Measurements from ENCODE around the gene SPPL3.

Gene SPPL3

GRCh38 chr12:120719496-120720233, 184.5 kb downstream of the SPPL3 start:
- no peak for DNase-seq

DNA sequence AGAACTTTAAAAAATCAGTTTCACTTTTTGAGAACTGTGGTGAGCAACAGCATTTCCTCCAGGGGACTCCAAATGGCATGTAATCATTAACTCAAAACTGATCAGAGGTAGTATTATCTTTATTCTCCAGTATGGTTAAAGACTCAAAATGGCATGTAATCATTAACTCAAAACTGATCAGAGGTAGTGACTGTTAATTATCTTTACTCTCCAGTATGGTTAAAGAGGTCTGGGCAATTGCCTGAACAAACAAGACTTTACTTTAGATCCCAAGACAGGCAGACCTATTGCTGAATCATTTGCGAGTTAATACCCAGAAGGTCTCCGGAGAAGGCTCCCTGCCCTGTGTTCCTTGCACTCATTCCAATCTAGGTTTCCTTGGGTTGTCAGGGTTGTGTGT, 185.1 kb downstream of the SPPL3 start:
- DNase-seq, result no peak

GRCh38 chr12:120718055-120718454, 186.1 kb downstream of the SPPL3 start:
- DNase-seq, result no peak

GRCh38 chr12:120713861-120714482, 190.2 kb downstream of the SPPL3 start:
- peak; percentile 78 for DNase-seq

DNA sequence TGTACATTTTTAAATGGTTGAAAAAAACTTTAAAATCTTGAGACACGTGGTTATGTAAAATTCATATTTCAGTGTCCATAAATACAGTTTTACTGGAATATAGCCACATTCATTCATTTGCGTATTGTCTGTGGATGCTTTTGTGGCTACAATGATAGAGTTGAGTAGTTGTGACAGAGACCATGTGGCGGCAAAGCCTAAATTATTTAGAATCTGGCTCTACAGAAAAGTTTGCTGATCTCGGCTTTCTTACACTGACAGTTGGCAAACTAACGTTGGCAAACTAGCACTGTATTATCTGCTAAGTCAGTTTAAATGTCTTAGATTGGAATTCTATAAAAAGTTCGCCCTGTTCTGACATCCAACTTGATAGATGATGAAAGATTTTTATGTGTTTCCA, 191.5 kb downstream of the SPPL3 start:
- no peak for DNase-seq
